ENCODE results near the gene CHRNB2. TPM values are rescaled to one million over a fixed set of nuclear protein-coding genes. Genes with fewer than 3 reads are reported as not detected.
A peak's percentile ranks its signal among the peaks of the same experiment; 100 is the strongest.

The CHRNB2 gene
- polyA plus RNA-seq, 1 donor from 2014 or later, result 15.5 TPM

GRCh38 chr1:154548028-154548427 is 19.6 kb upstream of the CHRNB2 start:
- Histone ChIP-seq H3K79me2 (replicated peaks; ENCODE audit: insufficient read depth, low read length) (no peaks in the 10 kb centered on the region), H3K27me3 (ENCODE audit: insufficient read depth, low read depth, low read length) (no peaks in the 10 kb centered on the region), H3K27ac (ENCODE audit: low read length) (no peak overlapping the region), H3K4me2 (ENCODE audit: low read length) (no peak overlapping the region), H3K9me3 (ENCODE audit: low read length) (no peaks in the 10 kb centered on the region), H3K9me2 (ENCODE audit: insufficient read depth, low read length) (no peaks in the 10 kb centered on the region), H3K9ac (ENCODE audit: low read length) (no peak overlapping the region), H3K4me3 (ENCODE audit: low read length) (no peak overlapping the region), H4K20me1 (ENCODE audit: insufficient read depth) (no peaks in the 10 kb centered on the region), H3K36me3 (ENCODE audit: insufficient read depth, low read length) (no peaks in the 10 kb centered on the region), H3F3A (ENCODE audit: insufficient read depth, low read length, poor library complexity, severe bottlenecking) (no peaks in the 10 kb centered on the region), H2AFZ (ENCODE audit: low read depth, low read length) (no peak overlapping the region)
- TF ChIP-seq POLR2AphosphoS5 (IDR thresholded peaks at IDR 0.05) (no peak), REST (IDR thresholded peaks at IDR 0.05; ENCODE audit: borderline replicate concordance) (no peak), RAD21 (conservative IDR thresholded peaks at IDR 0.05) (no peak), SMC3 (conservative IDR thresholded peaks at IDR 0.05; ENCODE audit: poor library complexity) (no peak), EP300 (conservative IDR thresholded peaks at IDR 0.05; ENCODE audit: poor library complexity, severe bottlenecking) (no peak), EZH2 (IDR thresholded peaks at IDR 0.05; ENCODE audit: borderline replicate concordance, insufficient read depth, low read length, poor library complexity, severe bottlenecking) (no peak), TAF1 (IDR thresholded peaks at IDR 0.05; ENCODE audit: low read depth) (no peak), MXI1 (conservative IDR thresholded peaks at IDR 0.05; ENCODE audit: poor library complexity, severe bottlenecking) (no peak)
- TF ChIP-seq, protein P1, sequence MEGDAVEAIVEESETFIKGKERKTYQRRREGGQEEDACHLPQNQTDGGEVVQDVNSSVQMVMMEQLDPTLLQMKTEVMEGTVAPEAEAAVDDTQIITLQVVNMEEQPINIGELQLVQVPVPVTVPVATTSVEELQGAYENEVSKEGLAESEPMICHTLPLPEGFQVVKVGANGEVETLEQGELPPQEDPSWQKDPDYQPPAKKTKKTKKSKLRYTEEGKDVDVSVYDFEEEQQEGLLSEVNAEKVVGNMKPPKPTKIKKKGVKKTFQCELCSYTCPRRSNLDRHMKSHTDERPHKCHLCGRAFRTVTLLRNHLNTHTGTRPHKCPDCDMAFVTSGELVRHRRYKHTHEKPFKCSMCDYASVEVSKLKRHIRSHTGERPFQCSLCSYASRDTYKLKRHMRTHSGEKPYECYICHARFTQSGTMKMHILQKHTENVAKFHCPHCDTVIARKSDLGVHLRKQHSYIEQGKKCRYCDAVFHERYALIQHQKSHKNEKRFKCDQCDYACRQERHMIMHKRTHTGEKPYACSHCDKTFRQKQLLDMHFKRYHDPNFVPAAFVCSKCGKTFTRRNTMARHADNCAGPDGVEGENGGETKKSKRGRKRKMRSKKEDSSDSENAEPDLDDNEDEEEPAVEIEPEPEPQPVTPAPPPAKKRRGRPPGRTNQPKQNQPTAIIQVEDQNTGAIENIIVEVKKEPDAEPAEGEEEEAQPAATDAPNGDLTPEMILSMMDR (IDR thresholded peaks at IDR 0.05; ENCODE audit: poor library complexity, severe bottlenecking), result no peak

- no peaks in the 10 kb centered on the region for H3K79me2 ChIP-seq (replicated peaks; ENCODE audit: insufficient read depth, low read length)
- H3K36me3 ChIP-seq (ENCODE audit: insufficient read depth, low read length), result peaks cover 5% of the 10 kb centered on the region
- no peak overlapping the region for H2AFZ ChIP-seq (ENCODE audit: low read depth, low read length)
- H3K4me2 ChIP-seq (ENCODE audit: low read length), result no peak overlapping the region
- no peak overlapping the region for H3K27ac ChIP-seq (ENCODE audit: low read length)
- no peaks in the 10 kb centered on the region for H3K9me2 ChIP-seq (ENCODE audit: insufficient read depth, low read length)
- TF ChIP-seq EP300 (conservative IDR thresholded peaks at IDR 0.05; ENCODE audit: poor library complexity, severe bottlenecking) (no peak), REST (IDR thresholded peaks at IDR 0.05; ENCODE audit: borderline replicate concordance) (no peak), EZH2 (IDR thresholded peaks at IDR 0.05; ENCODE audit: borderline replicate concordance, insufficient read depth, low read length, poor library complexity, severe bottlenecking) (no peak), SMC3 (conservative IDR thresholded peaks at IDR 0.05; ENCODE audit: poor library complexity) (no peak), MXI1 (conservative IDR thresholded peaks at IDR 0.05; ENCODE audit: poor library complexity, severe bottlenecking) (no peak), TAF1 (IDR thresholded peaks at IDR 0.05; ENCODE audit: low read depth) (no peak), RAD21 (conservative IDR thresholded peaks at IDR 0.05) (no peak), POLR2AphosphoS5 (IDR thresholded peaks at IDR 0.05) (no peak)
- TF ChIP-seq, protein P1 (IDR thresholded peaks at IDR 0.05; ENCODE audit: poor library complexity, severe bottlenecking), result no peak
- no peaks in the 10 kb centered on the region for H3K9me3 ChIP-seq (ENCODE audit: low read length)
- H3K27me3 ChIP-seq (ENCODE audit: insufficient read depth, low read depth, low read length), result no peaks in the 10 kb centered on the region
- H4K20me1 ChIP-seq (ENCODE audit: insufficient read depth), result no peaks in the 10 kb centered on the region
- H3F3A ChIP-seq (ENCODE audit: insufficient read depth, low read length, poor library complexity, severe bottlenecking), result no peaks in the 10 kb centered on the region
- H3K4me3 ChIP-seq (ENCODE audit: low read length), result peak overlapping the region; percentile 51
- H3K9ac ChIP-seq (ENCODE audit: low read length), result no peak overlapping the region
Observed at GRCh38 chr1:154549202-154549770, 18.3 kb upstream of the CHRNB2 start.

Measured in neural cell (in vitro differentiated cells).